Activated effector memory CD4-positive, alpha-beta T cell treated with Interleukin-2 at 50 U/mL for 16 hours (primary cell): ENCODE results near the gene IFT43.

Experiments used
- DNase-seq: peaks from one replicate; pipeline ENCODE4 v3.0.0-alpha.2; 2020

The IFT43 gene

DNA sequence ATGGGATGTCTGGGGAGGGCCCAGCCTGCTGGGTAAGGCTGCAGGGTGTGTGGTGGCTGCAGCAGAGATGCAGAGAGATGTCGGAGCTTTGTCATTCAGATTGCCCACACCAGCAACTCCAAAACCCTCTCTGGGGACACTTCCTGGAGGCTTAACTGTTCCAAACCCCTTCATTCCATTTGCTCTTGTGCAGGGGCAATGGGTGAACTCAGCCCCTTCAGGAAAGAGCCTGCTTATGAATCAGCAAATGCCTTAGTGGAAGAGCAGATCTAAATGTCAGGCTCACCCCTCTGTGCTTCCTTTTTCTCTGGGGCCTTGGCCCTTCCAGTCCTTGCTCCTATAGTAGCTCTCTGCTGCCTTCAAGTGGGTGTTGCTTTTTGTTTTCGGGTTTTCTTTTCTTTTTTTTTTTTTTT is 129.5 kb downstream of the IFT43 start:
- no peak for DNase-seq

DNA sequence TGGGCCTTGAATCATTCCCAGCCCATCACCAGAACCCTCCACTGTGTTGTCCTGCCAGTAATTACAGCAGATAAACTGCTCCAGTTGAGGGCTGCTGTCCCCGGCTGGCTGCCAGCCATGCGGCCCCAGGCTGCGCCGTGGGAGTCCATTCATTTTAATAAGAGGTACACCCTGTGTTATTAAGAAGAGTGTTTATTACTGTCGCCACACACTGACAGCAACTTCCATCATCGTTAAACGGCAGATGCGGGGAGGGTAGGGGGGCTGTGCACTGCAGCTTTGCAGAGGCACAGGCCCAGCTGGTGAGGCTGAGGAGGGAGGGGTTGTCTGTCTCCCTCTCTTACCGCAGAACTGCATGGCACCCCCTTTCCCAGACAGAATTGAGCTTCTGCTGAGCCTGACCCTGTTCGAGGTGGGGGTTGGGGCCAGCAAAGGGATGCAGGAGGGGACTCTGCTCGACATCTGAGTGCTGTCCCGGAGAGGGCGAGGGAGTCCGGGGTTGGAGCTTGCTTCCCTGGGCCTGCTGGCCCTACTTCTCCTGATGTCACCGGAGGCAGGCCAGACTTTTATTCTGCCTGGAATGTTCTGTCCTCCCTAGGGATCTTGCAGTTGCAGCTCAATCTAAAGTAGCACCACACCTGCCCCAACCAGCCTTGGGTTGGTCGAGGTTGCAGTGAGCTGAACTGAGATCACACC is 132.4 kb downstream of the IFT43 start:
- DNase-seq: no peak

DNA sequence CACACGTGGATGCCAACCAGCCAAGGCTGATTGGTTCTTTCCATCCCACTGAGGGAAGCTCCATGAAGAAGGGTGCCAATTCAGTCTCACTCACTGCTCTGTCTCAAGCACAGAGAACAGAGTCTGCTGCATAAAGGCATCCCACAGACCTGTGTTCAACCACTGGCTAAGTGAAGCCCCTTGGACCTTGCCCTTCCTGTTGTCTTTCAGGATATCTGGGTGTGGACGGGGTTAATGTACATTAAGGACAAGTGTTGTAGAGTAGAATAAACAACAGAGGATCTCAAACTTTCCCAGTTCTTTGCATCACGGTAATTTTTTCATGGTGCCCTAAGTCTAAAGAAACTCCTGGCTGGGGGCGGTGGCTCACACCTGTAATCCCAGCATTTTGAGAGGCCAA is 133.0 kb downstream of the IFT43 start:
- no peak for DNase-seq

DNA sequence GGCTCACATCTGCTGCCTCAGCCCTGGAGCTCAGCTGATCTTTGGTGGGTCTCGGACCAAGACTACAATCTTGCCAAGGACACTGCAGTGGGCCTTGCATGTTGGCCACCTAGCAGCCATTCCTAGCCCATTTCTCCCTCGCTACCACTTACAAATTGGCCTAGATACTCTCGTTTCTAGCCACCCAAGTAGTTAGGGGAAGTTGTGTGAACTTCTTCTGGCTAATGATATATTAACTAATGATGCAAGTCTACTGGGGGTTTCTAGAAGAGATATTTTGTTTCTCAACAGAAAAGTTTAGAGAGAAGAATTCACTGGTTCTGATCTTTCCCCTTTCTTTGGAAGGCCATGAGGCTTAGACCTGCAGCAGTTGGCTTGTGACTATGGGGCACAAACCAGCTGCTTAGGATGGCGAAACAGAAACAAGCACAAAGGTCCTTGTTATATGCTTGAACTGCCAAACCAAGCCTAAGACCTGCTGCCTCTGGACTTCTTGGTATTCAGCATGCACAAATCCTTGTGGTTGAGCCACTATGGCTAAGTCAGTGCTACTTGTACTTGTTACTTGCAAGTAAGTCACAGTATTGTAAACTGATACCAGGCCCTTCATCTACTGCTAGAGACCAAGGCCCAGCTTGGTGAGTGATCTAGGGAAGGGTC is 135.7 kb downstream of the IFT43 start:
- DNase-seq: no peak

DNA sequence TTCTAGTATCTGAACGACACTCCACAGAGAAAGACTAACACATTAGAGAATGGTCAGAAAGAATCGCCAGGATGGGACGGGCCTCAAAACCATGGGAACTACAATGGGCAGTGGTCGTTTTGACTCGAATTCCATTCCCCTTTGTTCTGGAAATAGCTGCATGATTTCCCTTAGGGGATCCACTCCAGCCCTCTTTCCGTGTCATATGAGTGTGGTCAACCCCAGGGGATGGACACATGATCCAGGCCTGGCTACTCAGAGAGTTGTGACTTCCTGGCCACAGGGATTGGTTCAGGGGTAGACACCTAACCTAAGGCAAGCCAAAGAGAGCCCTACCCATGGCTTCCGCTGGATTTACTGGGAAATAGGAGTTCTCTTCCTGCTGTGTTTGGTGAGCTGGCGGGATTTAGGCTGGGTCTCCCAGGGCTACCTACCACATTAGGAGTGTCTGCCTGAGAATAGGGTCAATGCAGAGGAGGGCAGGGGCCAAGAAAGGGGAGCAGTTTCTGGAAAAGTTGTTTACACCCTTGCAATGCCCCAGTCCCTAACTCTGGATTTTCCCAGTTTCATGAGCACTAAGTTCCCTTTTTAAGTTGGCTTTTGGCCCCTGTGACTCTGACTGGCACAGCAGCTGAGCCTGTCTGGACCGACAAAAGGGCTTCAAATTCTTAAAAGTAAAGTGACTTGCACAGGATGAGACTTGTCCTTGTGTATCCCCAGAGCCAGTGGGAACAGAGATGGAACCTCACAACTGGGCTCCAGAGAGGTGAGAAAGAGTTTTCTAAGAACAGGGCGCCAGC is 138.1 kb downstream of the IFT43 start:
- DNase-seq: no peak

DNA sequence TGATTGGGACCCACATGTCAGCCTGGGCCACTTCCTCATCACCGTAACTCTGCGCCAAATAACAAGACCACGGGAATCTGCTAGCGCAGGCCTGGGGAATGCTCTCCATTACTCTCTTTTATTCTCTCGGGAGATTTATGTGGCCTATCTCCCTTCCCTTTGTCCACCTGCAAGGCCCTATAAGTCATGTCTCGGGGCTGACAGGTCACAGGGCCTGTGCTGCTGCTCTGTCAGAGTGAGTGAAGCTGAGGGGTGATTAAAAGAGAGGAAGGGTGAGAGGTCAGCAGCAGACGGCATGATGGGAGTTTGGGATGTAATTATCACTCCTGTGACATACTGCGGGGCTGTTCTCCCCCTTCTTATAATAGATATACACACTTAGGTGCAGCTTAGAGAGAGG is 139.9 kb downstream of the IFT43 start:
- DNase-seq: no peak

DNA sequence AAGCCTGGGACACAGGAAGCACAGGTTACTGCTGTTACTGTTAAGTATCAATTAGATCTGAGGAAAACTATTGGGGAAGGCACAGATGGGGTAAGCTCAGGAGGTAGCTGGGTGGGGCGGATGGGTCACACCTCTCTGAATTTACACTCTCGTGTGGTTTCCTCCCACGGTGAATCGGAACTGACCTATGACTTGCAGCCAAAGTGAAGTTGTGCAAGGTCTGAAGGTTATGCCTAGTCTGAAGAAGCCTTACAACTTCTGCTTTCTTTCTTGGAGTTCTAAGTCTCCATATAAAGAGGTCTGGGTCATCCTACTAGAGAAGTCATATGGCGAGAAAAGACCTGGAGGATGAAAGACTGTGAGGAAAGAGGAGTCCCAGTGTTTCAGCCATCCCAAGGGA is 140.5 kb downstream of the IFT43 start:
- DNase-seq: no peak

DNA sequence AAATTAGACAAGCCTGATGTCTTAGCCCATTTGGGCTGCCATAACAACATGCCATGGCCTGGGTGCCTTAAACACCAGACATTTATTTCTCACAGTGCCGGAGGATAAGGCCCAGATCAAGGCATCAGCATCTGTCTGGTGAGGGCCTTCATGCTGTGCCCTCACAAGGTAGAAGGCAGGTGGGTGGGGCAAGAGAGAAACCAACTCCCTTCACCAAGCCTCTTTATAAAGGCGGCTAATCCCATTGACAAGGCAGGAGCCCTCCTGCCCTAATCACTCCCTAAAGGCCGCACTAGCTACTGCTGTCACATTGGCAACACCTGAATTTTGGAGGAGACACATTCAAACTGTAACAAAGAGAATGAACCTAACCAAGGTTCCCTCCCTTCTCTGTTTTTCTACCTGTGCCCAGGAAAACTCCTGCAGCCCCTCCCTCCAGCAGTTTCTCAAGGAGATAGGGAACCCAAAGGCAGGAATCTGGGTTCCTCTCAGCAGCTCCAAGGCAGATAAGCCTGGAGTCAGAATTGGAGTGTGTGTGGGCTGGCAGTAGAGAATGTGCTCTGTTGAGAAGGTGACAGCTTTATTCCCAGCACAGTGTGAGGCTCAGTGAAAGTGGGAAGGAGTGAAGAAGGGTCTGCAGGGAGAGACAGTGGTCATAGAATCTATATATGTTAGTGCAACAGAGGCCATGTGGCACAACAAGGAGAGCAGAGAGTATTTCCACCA is 144.5 kb downstream of the IFT43 start:
- DNase-seq: no peak

DNA sequence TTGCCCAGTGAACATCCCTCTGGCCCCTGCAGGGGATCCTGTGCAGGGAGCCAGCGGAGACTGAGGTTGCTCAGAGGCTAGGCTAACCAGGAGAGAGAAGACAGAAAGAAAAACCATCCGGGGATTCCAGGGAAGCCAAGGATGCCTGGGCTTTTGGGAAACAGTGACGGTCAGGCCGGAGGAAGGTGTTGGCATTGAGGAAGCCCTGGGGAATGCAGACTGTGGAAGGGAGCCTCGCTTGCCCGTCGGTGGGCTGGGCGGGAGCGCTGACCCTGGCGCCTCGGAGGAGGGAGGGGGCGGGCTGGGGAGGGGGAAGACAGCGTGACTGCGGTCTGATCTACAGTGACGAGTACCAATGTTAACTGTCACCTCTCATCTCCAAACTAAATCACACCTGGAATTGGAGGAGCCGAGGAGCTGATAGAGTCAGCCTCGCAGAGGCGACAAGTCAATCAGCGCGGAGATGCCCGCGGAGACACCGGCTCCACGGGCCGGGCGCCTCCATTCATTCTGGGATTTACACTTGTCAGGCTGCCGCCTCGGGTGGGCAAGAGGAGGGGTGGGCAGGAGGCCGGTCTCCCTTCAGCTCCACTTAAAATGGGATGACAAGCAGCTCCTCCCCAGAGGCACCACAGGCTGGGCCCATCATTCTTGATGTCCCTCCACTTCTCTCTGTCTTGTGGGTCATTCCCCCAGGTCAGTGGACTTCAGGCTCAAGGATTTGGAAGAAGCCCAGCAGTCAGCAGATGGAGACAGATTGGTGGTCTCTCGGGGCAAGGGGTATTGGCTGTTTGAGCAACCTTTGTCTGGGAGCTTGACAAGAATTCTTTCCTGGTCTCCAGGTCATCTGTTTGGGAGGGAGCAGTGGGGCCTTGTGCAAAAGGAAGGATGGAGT is 145.8 kb downstream of the IFT43 start:
- no peak for DNase-seq

DNA sequence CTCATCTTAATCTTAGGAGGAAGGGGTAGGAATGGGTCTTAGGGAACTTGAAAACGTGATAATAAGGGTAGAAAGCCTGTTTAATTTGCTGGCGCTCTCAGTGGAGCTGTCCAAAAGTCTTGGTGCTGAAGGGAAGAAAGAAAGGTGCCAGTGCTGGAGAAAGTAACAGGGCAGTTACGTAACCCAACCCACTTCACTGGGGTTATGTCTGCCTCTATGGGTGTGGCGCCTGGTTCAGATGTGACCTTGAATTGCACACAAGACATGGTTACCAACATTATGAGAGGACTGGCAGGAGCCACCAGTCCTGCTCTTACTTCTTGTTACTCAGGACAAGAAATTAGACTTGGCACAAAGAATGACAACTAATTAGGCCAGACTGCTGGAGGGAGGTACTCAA is 147.5 kb downstream of the IFT43 start:
- DNase-seq: no peak
